ENCODE results near the gene UBE2R2.

UBE2R2 gene

GRCh38 chr9:33921967-33922895 lies 105.3 kb downstream of the UBE2R2 start:
- H3K4me3 ChIP-seq (ENCODE audit: low read depth, low read length) = no peak overlapping the region
- DNase-seq = peak; percentile 60
- no peaks in the 10 kb centered on the region; the same call in 1 of the 2 replicates for H3K9me3 ChIP-seq
- H3K4me1 ChIP-seq = no peaks in the 10 kb centered on the region
- no peaks in the 10 kb centered on the region for H3K27me3 ChIP-seq
- peaks cover 100% of the 10 kb centered on the region for H3K36me3 ChIP-seq
- TF ChIP-seq CTCF (IDR thresholded peaks at IDR 0.05; ENCODE audit: low read depth, low read length) = peak; percentile 87

GRCh38 chr9:33923079-33923478 lies 106.1 kb downstream of the UBE2R2 start:
- H3K4me3 ChIP-seq (ENCODE audit: low read depth, low read length) = no peak overlapping the region
- H3K9me3 ChIP-seq = no peaks in the 10 kb centered on the region; the same call in 1 of the 2 replicates
- H3K4me1 ChIP-seq = no peaks in the 10 kb centered on the region
- H3K27me3 ChIP-seq = no peaks in the 10 kb centered on the region
- peaks cover 100% of the 10 kb centered on the region for H3K36me3 ChIP-seq
- TF ChIP-seq CTCF (IDR thresholded peaks at IDR 0.05; ENCODE audit: low read depth, low read length) = no peak
- no peak for DNase-seq

- H3K4me3 ChIP-seq (ENCODE audit: low read depth, low read length) = no peak overlapping the region
- no peak for TF ChIP-seq CTCF (IDR thresholded peaks at IDR 0.05; ENCODE audit: low read depth, low read length)
- H3K27me3 ChIP-seq = no peaks in the 10 kb centered on the region
- DNase-seq = no peak
- H3K4me1 ChIP-seq = no peaks in the 10 kb centered on the region
- H3K36me3 ChIP-seq = peaks cover 100% of the 10 kb centered on the region
- H3K9me3 ChIP-seq = no peaks in the 10 kb centered on the region; the same call in 1 of the 2 replicates
Observed at GRCh38 chr9:33923998-33924701, 107.2 kb downstream of the UBE2R2 start.

- peak; percentile 78 for TF ChIP-seq CTCF (IDR thresholded peaks at IDR 0.05; ENCODE audit: low read depth, low read length)
- peak; percentile 60 for DNase-seq
- no peaks in the 10 kb centered on the region for H3K27me3 ChIP-seq
- no peaks in the 10 kb centered on the region; the same call in 1 of the 2 replicates for H3K9me3 ChIP-seq
- no peaks in the 10 kb centered on the region for H3K4me1 ChIP-seq
- peaks cover 95% of the 10 kb centered on the region for H3K36me3 ChIP-seq
- no peak overlapping the region for H3K4me3 ChIP-seq (ENCODE audit: low read depth, low read length)
Observed at GRCh38 chr9:33924978-33925797, 108.2 kb downstream of the UBE2R2 start.

- no peaks in the 10 kb centered on the region for H3K4me1 ChIP-seq
- no peaks in the 10 kb centered on the region for H3K9me3 ChIP-seq
- no peaks in the 10 kb centered on the region for H3K27me3 ChIP-seq
- TF ChIP-seq CTCF (IDR thresholded peaks at IDR 0.05; ENCODE audit: low read depth, low read length) = no peak
- no peak for DNase-seq
- H3K36me3 ChIP-seq = peaks cover 92% of the 10 kb centered on the region
- no peak overlapping the region for H3K4me3 ChIP-seq (ENCODE audit: low read depth, low read length)
Observed at GRCh38 chr9:33926746-33927485, 110.0 kb downstream of the UBE2R2 start.

Measured in BE2C (cell line).